Type B pancreatic cell (in vitro differentiated cells): ENCODE results near the gene EDN3. TPM values are rescaled to one million over a fixed set of nuclear protein-coding genes. Genes with fewer than 3 reads are reported as not detected.

Source experiments
- DNase-seq: peaks from one replicate; pipeline ENCODE4 v3.0.0; 2021; ENCODE audit warnings: mixed read lengths; ENCODE audit not compliant: unreplicated experiment; ENCODE audit errors: extremely low spot score
- H3K27ac Mint-ChIP-seq: 2 replicates; pipeline ENCODE4 v1.8.0; 2021; ENCODE audit warnings: mild to moderate bottlenecking, mixed read lengths
- H3K27me3 Mint-ChIP-seq: 2 replicates; pipeline ENCODE4 v1.8.0; 2021; ENCODE audit warnings: mixed read lengths
- H3K36me3 Mint-ChIP-seq: 2 replicates; pipeline ENCODE4 v1.8.0; 2021; ENCODE audit warnings: mixed read lengths
- H3K4me1 Mint-ChIP-seq: one replicate; pipeline ENCODE4 v1.8.0; 2021; ENCODE audit warnings: mixed read lengths; ENCODE audit not compliant: unreplicated experiment
- H3K4me3 Mint-ChIP-seq: 2 replicates; pipeline ENCODE4 v1.8.0; 2021; ENCODE audit warnings: mild to moderate bottlenecking, mixed read lengths
- H3K9me3 Mint-ChIP-seq: 2 replicates; pipeline ENCODE4 v1.8.0; 2021; ENCODE audit warnings: mixed read lengths
- CTCF ChIP-seq: fragments of 200-600 bp; sonication (generic); conservative IDR thresholded peaks from 2 replicates; pipeline ENCODE4 v1.5.0; 2021; ENCODE audit warnings: antibody characterized with exemption, mild to moderate bottlenecking
- total RNA-seq: library from RNA; stranded (reverse); gene quantifications from 2 replicates; pipeline ENCODE4 v1.2.1, GENCODE V29; 2021; ENCODE audit warnings: low replicate concordance

Gene EDN3
- total RNA-seq, 1 donor from 2014 or later, result 30.4 TPM

GRCh38 chr20:59322585-59323454, 22.4 kb downstream of the EDN3 start:
- peak overlapping the region; percentile 15 for H3K4me3 Mint-ChIP-seq
- peaks cover 42% of the 10 kb centered on the region for H3K27me3 Mint-ChIP-seq
- TF ChIP-seq CTCF, result no peak
- H3K27ac Mint-ChIP-seq, result peak overlapping the region; percentile 2
- H3K9me3 Mint-ChIP-seq, result no peaks in the 10 kb centered on the region
- no peaks in the 10 kb centered on the region for H3K36me3 Mint-ChIP-seq
- no peak for DNase-seq
- H3K4me1 Mint-ChIP-seq, result peaks cover 55% of the 10 kb centered on the region

GRCh38 chr20:59323731-59324130, 23.3 kb downstream of the EDN3 start:
- H3K27ac Mint-ChIP-seq, result no peak overlapping the region
- H3K27me3 Mint-ChIP-seq, result peaks cover 45% of the 10 kb centered on the region
- peaks cover 48% of the 10 kb centered on the region for H3K4me1 Mint-ChIP-seq
- H3K4me3 Mint-ChIP-seq, result peak overlapping the region; percentile 30
- H3K9me3 Mint-ChIP-seq, result no peaks in the 10 kb centered on the region
- DNase-seq, result no peak
- TF ChIP-seq CTCF, result no peak
- H3K36me3 Mint-ChIP-seq, result no peaks in the 10 kb centered on the region

GRCh38 chr20:59324521-59325141, 24.2 kb downstream of the EDN3 start:
- H3K27me3 Mint-ChIP-seq, result peaks cover 51% of the 10 kb centered on the region
- no peaks in the 10 kb centered on the region for H3K9me3 Mint-ChIP-seq
- H3K4me3 Mint-ChIP-seq, result peak overlapping the region; percentile 0
- TF ChIP-seq CTCF, result no peak
- no peak for DNase-seq
- no peak overlapping the region for H3K27ac Mint-ChIP-seq
- no peaks in the 10 kb centered on the region for H3K36me3 Mint-ChIP-seq
- peaks cover 44% of the 10 kb centered on the region for H3K4me1 Mint-ChIP-seq

- no peak overlapping the region for H3K4me3 Mint-ChIP-seq
- peaks cover 47% of the 10 kb centered on the region for H3K27me3 Mint-ChIP-seq
- TF ChIP-seq CTCF, result no peak
- H3K9me3 Mint-ChIP-seq, result no peaks in the 10 kb centered on the region
- peaks cover 40% of the 10 kb centered on the region for H3K4me1 Mint-ChIP-seq
- no peak overlapping the region for H3K27ac Mint-ChIP-seq
- no peaks in the 10 kb centered on the region for H3K36me3 Mint-ChIP-seq
- DNase-seq, result no peak
These were observed 24.7 kb downstream of the EDN3 start for GRCh38 chr20:59325142-59325523.

- H3K36me3 Mint-ChIP-seq, result no peaks in the 10 kb centered on the region
- H3K27ac Mint-ChIP-seq, result no peak overlapping the region
- no peaks in the 10 kb centered on the region for H3K9me3 Mint-ChIP-seq
- DNase-seq, result no peak
- no peak for TF ChIP-seq CTCF
- H3K27me3 Mint-ChIP-seq, result peaks cover 52% of the 10 kb centered on the region
- H3K4me1 Mint-ChIP-seq, result peaks cover 39% of the 10 kb centered on the region
- no peak overlapping the region for H3K4me3 Mint-ChIP-seq
These were observed 25.8 kb downstream of the EDN3 start for GRCh38 chr20:59326188-59326587.
